Measurements from ENCODE around the gene ZC3H18.

DNA sequence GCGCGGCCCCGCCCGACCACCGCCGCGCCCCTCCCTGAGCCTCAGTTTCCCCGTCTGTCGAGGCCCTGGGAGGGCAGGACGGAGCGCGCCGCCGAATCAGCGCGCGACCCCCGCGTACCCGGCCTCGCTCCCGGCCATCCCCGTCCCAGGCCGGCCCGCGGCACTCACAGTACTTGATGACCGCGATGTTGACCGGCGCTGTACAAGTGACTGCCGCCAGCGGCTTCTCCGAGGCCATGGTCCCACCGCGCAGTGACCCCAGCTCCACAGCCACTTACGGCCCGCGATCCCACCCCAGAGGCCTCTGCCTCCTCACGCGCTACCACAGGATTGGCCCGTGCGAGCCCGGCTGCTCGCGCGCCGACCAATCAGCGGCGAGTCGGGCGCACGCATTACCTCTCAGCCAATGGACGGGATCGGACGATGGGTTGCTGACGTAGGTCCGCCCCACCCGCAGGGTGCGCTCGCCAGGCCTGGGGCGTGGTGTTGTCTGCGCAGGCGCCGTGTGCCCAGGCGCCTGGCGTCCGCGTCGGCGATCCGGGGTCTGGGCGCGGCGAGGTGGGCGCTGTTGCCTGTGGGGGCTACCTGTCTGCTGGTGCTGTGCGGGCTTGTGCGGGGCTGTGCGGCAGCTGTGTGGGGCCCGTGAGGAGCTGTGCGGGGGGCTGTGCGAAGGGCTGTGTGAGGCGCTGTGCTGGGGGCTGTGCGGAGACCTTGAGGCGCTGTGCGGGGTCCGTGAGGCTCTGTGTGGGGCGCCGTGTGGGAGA, 92.8 kb downstream of the ZC3H18 start, which contains the start of gene MVD:
- TF ChIP-seq, protein P1, sequence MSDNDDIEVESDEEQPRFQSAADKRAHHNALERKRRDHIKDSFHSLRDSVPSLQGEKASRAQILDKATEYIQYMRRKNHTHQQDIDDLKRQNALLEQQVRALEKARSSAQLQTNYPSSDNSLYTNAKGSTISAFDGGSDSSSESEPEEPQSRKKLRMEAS (IDR thresholded peaks at IDR 0.05): peak; percentile 68
- TF ChIP-seq TEAD4 (IDR thresholded peaks at IDR 0.05) (no peak), CEBPB (IDR thresholded peaks at IDR 0.05) (no peak), RAD21 (IDR thresholded peaks at IDR 0.05; ENCODE audit: low read depth) (no peak), TAF1 (IDR thresholded peaks at IDR 0.05; ENCODE audit: low read depth) (peak; percentile 84), FOXM1 (IDR thresholded peaks at IDR 0.05; ENCODE audit: borderline replicate concordance, low read depth) (peak; percentile 66; the same call in 1 of the 2 replicates), CREB1 (IDR thresholded peaks at IDR 0.05; ENCODE audit: low read depth) (peak; percentile 87), NFIC (IDR thresholded peaks at IDR 0.05) (peak; percentile 9; the same call in 1 of the 2 replicates), EP300 (IDR thresholded peaks at IDR 0.05; ENCODE audit: borderline replicate concordance) (peak; percentile 52; the same call in 1 of the 2 replicates), EGR1 (IDR thresholded peaks at IDR 0.05) (no peak), YY1 (IDR thresholded peaks at IDR 0.05; ENCODE audit: low read depth) (peak; percentile 72), ZBTB7A (IDR thresholded peaks at IDR 0.05; ENCODE audit: low read depth) (no peak; the same call in 1 of the 2 replicates)
- TF ChIP-seq, protein P2, sequence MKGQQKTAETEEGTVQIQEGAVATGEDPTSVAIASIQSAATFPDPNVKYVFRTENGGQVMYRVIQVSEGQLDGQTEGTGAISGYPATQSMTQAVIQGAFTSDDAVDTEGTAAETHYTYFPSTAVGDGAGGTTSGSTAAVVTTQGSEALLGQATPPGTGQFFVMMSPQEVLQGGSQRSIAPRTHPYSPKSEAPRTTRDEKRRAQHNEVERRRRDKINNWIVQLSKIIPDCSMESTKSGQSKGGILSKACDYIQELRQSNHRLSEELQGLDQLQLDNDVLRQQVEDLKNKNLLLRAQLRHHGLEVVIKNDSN (IDR thresholded peaks at IDR 0.05): no peak
- TF ChIP-seq, protein P3, sequence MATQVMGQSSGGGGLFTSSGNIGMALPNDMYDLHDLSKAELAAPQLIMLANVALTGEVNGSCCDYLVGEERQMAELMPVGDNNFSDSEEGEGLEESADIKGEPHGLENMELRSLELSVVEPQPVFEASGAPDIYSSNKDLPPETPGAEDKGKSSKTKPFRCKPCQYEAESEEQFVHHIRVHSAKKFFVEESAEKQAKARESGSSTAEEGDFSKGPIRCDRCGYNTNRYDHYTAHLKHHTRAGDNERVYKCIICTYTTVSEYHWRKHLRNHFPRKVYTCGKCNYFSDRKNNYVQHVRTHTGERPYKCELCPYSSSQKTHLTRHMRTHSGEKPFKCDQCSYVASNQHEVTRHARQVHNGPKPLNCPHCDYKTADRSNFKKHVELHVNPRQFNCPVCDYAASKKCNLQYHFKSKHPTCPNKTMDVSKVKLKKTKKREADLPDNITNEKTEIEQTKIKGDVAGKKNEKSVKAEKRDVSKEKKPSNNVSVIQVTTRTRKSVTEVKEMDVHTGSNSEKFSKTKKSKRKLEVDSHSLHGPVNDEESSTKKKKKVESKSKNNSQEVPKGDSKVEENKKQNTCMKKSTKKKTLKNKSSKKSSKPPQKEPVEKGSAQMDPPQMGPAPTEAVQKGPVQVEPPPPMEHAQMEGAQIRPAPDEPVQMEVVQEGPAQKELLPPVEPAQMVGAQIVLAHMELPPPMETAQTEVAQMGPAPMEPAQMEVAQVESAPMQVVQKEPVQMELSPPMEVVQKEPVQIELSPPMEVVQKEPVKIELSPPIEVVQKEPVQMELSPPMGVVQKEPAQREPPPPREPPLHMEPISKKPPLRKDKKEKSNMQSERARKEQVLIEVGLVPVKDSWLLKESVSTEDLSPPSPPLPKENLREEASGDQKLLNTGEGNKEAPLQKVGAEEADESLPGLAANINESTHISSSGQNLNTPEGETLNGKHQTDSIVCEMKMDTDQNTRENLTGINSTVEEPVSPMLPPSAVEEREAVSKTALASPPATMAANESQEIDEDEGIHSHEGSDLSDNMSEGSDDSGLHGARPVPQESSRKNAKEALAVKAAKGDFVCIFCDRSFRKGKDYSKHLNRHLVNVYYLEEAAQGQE (IDR thresholded peaks at IDR 0.05; ENCODE audit: low read depth): 0 out of 2 replicates have a peak, but pooled peaks have one; percentile 18
